GM19351 (cell line): ENCODE measurements around the gene CTNND2.

ENCODE experiments used
- ATAC-seq: cut with Tn5 transposase; IDR thresholded peaks from one replicate; pipeline ENCODE4 v1.9.1; 2021; ENCODE audit warnings: mild to moderate bottlenecking, moderate library complexity; ENCODE audit not compliant: unreplicated experiment

CTNND2 gene

DNA sequence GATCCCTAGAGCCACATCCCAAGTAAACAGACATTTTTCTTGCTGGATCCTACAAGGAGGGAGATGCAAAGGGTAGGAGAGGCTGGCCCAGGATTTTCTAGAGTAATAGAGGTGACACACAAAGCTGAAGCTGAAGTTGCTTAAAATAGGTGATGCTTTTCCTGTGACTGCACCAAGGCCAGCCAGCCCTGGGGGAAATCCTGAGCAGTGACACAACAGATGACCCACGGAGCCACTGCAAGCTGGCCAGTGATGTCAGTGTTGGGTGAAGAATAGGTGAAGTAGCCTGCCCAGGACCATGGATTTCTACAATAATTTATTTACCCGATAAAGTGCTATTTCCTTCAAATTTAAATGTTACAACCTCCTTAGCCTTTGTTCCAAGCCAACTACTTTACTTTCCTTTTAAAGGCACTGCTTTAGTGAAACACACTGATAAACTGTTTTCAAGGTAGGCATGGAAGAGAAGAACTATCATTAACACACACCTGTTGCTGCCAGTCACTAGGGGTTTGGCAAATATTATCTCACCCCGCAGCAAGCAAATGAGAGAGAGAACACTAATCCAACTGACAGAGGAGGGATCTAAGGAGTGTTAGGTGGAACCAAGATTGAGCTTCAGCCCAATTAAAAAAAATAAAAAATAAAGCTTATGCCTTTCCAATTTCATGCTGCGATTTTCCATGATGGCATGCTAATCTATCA is 123.5 kb downstream of the CTNND2 start:
- ATAC-seq = no peak

GRCh38 chr5:11777096-11777495 is 127.2 kb downstream of the CTNND2 start:
- ATAC-seq = no peak

DNA sequence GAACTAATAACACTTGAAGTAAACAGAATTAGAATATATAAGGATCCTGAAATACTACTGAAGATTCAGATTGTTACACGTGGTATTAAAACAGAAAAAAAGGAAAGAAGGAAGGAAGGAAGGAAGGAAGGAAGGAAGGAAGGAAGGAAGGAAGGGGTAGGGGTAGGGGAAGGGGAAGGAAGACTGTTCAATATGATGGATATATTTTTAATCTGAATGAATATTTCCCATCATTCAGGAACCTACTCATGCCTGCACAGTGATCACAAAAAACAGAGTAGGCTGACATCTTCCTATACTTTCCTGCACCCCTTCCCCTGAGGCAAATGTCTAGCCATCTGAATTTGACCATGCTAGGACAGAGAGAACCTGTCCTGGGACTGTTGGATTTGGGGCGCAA is 133.9 kb downstream of the CTNND2 start:
- ATAC-seq = no peak

DNA sequence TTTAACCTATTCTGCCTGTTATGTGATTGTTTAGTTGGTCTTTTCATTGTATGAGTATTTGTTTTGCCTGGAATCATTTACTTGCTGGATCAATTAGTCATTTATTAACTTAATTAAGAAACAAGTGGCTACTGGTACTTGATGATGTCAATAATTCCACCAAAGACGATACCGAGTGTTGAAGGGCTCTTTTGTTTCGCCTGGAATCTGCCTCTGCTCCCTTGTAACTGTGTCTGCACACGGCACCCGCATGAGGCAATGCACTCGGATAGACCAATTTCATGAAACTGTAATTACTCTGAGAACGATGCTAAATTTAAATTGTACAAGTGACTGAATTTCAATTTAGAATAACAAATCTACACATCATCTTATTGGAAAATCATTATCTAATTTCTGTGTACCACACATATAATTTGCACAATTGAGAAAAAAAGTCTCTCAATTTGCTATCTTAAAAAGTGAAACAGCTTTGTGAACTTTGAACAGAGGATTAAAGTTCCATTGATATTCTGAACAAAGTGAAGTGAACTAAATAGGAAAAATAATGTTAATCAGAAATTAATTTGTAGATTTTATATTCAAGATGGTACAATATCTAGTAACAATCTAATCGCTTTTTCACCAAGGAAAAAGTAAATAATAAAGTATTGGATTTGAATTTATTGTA is 143.2 kb downstream of the CTNND2 start:
- no peak for ATAC-seq

- no peak for ATAC-seq
Measured at GRCh38 chr5:11758321-11758720, 145.9 kb downstream of the CTNND2 start.

DNA sequence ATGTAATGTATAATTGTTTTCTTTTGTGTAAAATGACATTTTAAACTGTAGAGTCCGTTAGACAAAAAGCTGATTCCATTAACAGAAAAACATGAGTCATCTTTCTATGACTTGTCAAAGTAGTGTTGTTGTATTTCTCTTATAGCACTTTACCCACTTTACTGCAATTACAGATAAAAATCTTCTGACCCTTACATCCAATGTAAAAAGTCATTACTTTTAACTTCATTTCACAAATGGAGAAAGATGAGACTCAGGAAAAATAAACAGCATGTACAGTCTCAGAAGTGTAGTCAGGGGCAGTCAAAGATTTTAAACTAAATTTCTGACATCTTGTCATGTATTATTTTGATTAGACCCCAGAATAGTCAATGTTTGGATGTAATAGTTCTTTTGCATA is 146.6 kb downstream of the CTNND2 start:
- no peak for ATAC-seq

DNA sequence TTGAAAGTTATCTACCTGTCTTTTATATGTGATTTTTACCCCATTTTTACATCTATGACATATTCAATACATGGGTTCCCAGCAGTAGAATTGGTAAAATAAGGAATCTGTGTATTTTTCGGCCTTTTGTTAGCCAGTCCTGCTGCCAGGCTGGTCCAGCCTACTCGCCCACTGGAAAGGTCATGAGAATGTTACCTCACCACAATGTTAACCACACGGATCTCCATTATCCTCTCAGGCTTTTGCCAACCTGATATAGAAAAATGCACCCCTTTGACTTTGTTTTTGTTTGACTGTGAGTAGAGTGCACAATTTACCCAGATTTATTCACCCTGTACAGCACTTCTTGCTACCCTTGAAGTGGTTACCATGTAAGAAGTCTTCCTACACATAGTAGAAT is 167.2 kb downstream of the CTNND2 start:
- ATAC-seq = no peak

GRCh38 chr5:11734369-11734768 is 169.9 kb downstream of the CTNND2 start:
- ATAC-seq = no peak

GRCh38 chr5:11733840-11734192 is 170.4 kb downstream of the CTNND2 start:
- ATAC-seq = no peak

DNA sequence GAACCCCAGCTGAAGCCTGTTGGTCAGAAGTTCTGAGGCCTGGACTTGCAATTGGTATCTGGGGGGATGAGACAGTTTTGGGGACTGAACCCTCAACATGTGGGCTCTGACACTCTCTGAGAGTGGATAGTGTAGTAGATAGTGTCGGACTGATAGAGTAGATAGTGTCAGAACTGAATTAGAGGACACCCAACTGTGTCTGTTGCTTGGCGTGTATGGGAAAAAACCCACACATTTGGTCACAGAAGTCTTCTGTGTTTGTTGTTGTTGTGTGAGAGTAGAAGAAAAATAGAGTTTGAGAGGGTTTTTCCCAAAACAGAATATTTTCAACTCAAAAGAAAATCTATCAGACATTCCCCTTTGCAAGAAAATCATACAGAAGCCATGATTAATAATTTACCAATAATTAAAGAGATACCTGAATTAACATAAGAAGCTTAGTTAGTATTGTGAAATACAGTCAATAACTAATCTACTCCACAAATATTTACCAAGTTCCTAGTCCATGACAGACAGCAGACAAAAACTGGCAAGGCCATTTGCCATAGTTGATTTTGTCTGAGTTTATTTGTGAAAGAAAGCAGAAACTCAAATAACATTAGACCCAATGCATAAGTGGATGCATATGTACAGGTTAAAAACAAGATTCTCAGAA is 170.9 kb downstream of the CTNND2 start:
- ATAC-seq = no peak

GRCh38 chr5:11724940-11725339 is 179.3 kb downstream of the CTNND2 start:
- ATAC-seq = no peak

- ATAC-seq = no peak
Measured at GRCh38 chr5:11719888-11720481, 184.3 kb downstream of the CTNND2 start.

DNA sequence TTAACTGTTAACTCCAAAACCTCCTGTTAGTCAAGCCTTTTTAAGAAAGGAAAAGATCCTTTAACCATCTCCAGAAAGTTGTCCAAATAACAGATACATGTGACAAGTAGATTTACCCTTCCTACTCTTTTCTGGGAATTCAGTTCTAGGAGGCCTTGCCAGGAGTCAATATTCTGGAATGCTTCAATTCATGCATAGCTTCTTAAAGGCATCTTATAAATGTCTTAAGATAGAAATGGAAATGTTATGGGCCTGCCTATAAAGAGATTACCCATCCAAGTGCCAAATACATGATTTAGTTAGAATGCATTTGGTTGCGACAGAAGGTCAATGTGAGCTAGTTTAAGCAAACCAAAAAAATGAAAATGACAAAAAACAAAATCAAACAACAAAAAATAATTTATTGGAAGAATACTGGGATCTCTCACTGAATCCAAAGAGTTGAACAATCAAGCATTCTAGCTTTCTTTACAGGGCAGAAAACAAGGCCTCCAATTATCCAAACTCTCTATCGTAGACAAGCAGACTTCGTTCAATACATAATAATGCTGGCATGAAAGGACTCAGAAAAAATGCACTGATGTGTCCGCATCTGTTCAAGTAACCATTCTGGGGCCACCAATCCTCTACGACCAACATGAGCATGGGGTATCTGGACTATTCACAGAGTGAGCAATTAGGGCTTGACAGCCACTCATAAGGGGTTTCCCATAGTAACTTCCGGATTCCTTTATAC is 188.6 kb downstream of the CTNND2 start:
- no peak for ATAC-seq

DNA sequence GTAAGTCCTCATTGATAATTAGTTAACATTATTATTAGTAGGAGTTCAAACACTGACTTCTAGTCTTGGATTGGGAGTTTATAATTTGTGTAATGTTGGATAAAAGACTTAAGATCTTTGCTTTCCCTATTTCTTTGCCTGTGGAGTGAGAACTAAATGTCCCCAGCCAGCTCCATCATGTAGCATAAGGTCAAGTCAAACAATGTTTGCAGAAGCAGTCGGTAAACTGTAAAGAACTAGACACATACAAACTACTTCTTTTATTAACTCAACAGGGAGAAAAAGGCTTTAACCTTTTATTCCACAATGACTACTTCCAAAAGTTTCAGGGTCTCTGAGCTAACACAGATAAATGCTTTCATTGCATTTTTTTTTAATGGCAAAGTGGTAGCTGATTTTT is 192.3 kb downstream of the CTNND2 start:
- no peak for ATAC-seq

DNA sequence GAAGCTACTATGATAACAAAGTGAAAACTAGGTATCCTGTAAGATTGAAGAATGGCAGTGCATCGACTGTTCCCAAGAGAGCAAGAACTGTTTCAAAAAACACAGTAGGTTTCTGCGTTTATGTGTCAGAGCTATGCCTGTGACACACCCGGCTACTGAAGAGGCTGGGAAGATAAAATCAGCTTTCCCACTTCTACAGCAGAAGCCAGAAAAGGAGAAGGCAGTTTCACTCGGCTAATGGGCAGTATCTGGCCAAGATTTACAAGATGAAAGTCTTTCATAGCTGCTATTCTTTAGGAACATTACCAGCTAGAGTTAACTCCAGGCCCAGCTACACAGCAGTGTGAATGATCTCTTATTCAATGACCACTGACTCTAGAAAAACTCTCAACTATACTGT is 195.2 kb downstream of the CTNND2 start:
- ATAC-seq = no peak

GRCh38 chr5:11704916-11705315 is 199.3 kb downstream of the CTNND2 start:
- ATAC-seq = no peak

GRCh38 chr5:11700391-11700790 is 203.9 kb downstream of the CTNND2 start:
- ATAC-seq = no peak

DNA sequence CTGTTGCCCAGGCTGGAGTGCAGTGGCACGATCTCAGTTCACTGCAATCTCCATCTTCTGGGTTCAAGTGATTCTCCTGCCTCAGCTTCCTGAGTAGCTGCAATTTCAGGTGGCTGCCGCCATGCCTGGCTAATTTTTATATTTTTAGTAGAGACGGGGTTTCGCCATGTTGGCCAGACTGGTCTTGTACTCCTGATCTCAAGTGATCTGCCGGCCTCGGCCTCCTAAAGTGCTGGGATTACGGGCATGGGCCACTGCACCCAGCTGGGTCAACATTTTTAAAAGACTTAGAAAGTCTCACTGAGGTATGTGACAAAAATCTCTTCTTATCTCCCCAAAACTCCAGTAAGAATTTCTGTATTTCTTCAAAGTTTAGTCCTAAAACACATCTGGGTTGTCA is 211.6 kb downstream of the CTNND2 start:
- ATAC-seq = no peak

DNA sequence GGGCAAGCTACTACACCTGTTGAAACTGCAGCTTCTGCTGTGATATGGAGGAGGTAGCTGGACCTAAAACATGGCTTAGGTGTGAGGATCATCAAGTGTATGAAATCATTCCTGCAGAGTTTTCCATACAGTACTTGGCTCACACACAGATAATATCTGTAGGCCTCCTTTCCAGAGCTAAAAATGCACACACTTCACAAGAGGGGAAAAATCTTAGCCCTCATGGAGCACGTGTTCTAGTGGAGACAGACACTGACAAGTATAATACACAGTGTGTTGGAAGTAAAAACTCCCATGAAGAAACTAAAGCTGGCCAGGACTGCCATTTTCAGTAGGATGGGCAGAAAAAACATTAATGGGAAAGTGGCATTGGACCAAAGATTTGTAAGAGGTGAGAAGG is 216.7 kb downstream of the CTNND2 start:
- ATAC-seq = no peak

DNA sequence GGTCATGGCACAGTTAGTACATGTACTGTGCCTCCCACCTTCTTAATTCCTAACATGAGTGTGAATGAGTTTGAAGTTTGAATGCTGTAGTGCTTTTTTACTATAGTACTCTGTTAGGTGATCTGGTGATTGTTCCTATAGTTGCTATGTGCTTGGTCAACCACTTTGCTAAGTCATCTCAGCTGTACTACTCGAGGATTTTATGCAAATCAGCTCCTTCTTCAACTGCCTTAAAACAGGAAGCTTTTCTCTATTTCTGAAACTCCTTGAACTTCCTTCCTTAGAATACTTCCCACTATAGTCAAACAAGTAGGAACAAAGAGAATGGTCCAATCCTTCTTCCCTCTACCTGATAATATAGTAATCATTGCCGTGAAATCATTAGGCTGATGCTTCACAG is 219.6 kb downstream of the CTNND2 start:
- no peak for ATAC-seq

- no peak for ATAC-seq
Measured at GRCh38 chr5:11683666-11684065, 220.6 kb downstream of the CTNND2 start.
